Cardiac fibroblast (primary cell): ENCODE data around the gene POLG.

Experiments used
- DNase-seq, 2 donors: peaks; one replicate each; pipeline versions ENCODE4 v3.0.0 to v3.0.0-alpha.2; 2010; ENCODE audit warnings: low read depth in 2 of 2
- H3K4me3 ChIP-seq, 2 donors: replicated peaks in 1 of 2; 1 replicate in 1 of 2; 2 replicates in 1 of 2; pipeline ENCODE4 v1.5.1; 2011; ENCODE audit warnings: low read depth in 2 of 2, low read length in 2 of 2, mild to moderate bottlenecking in 2 of 2, moderate library complexity in 1 of 2
- TF ChIP-seq, protein P1 (sequence below): IDR thresholded peaks from one replicate; pipeline ENCODE4 v1.5.1; 2011; ENCODE audit warnings: low read depth, mild to moderate bottlenecking, low read length, inconsistent platforms

The POLG gene

DNA sequence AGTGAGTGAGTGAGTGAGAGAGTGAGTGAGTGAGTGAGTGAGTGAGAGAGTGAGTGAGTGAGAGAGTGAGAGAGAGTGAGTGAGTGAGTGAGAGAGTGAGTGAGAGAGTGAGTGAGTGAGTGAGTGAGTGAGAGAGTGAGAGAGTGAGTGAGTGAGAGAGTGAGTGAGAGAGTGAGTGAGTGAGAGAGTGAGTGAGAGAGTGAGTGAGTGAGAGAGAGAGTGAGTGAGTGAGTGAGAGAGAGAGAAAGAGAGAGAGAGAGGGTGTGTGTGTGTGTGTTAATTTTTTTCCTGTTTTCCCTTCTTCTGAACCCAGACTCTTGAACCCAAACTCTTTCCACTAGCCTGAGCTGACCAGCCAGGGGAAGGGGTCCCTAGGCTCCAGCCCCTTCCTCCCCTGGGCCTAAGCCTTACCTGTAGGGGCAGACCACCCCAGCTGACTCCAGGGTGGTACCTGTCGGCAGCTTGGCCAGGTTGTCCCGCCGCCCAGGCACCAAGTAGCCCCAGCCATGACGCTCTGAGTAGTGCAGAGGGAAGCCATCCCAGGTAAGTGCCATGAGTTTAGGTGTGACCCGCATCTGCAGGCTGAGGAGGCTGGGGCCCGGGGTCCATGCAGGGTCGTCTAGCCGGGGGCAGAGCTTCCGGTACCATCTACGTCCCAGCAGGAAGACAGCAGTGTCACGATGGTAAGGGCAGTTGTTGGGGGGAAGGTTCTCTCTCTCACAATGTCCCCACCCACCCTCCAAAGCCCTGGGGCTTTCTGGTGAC lies 9.4 kb downstream of the POLG start:
- no peak for DNase-seq
- no peak overlapping the region for H3K4me3 ChIP-seq
- TF ChIP-seq, protein P1, sequence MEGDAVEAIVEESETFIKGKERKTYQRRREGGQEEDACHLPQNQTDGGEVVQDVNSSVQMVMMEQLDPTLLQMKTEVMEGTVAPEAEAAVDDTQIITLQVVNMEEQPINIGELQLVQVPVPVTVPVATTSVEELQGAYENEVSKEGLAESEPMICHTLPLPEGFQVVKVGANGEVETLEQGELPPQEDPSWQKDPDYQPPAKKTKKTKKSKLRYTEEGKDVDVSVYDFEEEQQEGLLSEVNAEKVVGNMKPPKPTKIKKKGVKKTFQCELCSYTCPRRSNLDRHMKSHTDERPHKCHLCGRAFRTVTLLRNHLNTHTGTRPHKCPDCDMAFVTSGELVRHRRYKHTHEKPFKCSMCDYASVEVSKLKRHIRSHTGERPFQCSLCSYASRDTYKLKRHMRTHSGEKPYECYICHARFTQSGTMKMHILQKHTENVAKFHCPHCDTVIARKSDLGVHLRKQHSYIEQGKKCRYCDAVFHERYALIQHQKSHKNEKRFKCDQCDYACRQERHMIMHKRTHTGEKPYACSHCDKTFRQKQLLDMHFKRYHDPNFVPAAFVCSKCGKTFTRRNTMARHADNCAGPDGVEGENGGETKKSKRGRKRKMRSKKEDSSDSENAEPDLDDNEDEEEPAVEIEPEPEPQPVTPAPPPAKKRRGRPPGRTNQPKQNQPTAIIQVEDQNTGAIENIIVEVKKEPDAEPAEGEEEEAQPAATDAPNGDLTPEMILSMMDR: no peak

DNA sequence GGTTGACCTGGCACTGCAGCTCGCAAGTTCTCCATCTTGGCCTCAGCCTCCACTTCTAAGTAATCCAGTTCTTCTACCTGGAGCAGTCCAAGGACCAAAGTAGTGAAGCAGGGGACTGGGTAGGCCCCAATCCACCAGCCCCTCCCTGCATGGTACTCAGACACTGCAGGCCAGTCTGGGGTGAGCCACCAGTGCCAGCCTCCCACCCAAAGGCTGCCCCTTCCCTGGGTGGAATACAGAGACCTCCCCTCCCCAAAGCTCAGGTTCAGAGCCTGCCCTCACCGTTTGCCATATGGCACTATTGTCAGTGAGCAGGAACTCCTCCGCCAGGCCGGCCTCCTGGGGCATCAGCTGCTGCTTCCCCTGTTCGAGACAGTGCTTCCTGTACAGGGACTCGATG lies 10.8 kb downstream of the POLG start:
- TF ChIP-seq, protein P1: no peak
- H3K4me3 ChIP-seq: no peak overlapping the region
- DNase-seq: no peak

DNA sequence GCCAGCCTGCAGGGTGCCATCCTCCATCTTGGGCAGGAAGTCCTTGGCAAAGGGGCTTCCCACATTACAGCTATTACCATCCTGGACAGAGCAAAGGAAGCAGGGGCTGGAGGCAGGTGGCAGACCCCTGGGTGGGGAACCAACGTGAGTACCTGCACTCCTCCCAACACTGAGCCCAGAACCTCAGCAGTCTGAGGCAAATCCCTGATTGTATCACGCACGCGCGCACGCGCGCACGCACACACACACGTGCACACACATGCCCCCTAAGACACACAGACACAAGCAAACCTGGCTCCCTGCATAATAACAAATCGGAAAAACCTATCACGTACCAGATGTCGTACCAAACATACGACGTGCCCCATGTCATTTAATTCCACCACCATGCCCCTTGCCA lies 11.8 kb downstream of the POLG start:
- no peak for DNase-seq
- TF ChIP-seq, protein P1: no peak
- no peak overlapping the region for H3K4me3 ChIP-seq

DNA sequence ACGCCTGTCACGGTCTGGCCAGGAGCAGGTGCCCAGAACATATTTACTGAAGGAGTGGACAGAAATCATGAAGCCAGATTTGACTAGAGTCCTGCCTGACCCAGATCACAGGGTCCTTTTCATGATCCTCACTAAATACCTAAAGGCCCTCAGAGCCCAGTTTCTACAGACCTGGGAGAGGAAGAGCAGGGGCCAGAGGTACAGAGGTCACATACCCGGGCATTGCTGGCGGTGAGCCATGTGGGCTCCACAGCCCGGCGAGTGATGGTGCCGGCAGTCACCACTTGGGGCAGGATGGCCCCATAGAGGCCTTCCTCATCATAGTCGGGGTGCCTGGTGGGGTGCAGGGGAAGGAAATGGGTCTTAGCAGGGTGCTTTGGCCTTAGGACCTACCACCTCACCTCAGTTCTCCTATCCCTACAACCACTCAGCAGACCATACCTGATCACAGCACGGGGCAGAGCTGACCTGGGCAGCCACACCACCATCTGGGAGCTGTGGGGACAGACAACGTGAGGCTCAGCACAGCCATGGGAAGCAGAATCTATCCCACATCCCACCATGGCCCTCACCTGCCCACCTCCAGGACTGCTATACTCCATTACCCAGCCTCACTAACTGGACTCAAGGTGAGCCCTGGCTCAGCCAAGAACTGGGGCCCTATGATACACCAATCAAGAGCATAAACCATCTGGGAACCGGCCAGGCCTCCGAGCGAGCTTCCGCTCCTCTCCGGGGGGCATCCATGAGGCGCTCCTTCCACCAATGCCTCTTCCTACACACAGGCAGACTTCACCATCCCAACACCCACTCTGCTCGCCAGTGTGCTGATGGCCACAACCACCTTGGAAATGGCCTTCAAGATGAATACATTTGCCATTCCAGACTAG lies 12.9 kb downstream of the POLG start:
- no peak for DNase-seq
- TF ChIP-seq, protein P1: peak; percentile 15

DNA sequence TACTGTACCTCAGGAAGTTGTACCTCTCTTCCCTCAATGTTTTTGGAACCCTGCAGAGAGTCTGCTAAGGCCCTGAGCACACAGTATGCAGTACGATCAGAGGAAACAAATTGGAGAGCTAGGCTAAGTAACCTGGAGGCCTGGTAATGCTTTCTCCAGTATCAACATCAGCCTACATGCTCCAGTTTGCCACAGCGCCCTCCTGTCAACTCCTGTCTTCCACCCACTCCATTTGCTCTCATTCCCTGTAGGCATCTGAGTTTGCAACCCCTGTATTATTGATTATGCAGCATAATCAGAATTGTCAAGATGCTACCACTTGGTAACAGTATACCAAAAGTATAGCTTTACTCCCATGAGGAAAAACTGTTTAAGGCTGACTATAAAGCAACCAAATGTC lies 14.4 kb downstream of the POLG start:
- no peak for DNase-seq
- TF ChIP-seq, protein P1: no peak
- no peak overlapping the region for H3K4me3 ChIP-seq

More for the DNA sequence above, 12.9 kb downstream of the POLG start:
- H3K4me3 ChIP-seq: no peak overlapping the region

DNA sequence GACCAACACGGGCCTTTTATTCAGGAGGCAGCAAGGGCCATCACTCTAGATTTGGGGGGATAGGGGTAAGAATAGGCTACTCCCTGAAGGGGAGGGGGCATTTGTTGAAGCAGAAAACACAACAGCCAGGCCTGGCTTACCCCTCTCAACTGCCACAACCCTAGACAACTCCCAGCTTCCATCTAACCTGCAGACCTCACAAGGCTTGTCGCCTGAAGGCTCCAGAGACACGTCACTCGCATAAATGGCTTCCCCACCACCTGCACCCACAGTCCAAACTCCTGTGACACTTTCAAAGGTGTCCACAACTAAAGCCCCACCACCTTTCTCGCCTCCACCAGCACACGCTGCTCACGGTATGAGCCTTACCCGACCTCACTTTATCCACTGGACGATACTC lies 14.9 kb downstream of the POLG start:
- TF ChIP-seq, protein P1: no peak
- DNase-seq: no peak

More for the DNA sequence above, 14.9 kb downstream of the POLG start:
- no peak overlapping the region for H3K4me3 ChIP-seq
